Measurements from ENCODE around the gene SNX25. TPM values are rescaled to one million over a fixed set of nuclear protein-coding genes. Genes with fewer than 3 reads are reported as not detected.
A peak's percentile ranks its signal among the peaks of the same experiment; 100 is the strongest.
"Not testable (repeated sequence)": the region's sequence is repeated elsewhere in the genome, so short reads cannot be mapped to it uniquely, and the experiment has no call there.

The SNX25 gene
- total RNA-seq, 2 donors from 2014 or later, result 15.8 to 17.9 TPM

- DNase-seq, result no peak
- Mint-ChIP-seq H3K4me1 (ENCODE audit: low read depth) (peaks cover 6% of the 10 kb centered on the region), H3K27ac (no peak overlapping the region), H3K36me3 (ENCODE audit: insufficient read depth in 2 of 2) (peaks cover 4 to 5% of the 10 kb centered on the region in 2 donors), H3K27me3 (ENCODE audit: low read depth) (no peaks in the 10 kb centered on the region), H3K4me3 (no peak overlapping the region), H3K9me3 (no peaks in the 10 kb centered on the region)
- no peak for ATAC-seq (replicated peaks in 1 of 2)
These were observed 16.5 kb downstream of the SNX25 start for GRCh38 chr4:185225940-185226339.

- no peak overlapping the region for H3K4me3 Mint-ChIP-seq
- ATAC-seq (replicated peaks in 1 of 2), result peak; percentile 36 to 76
- H3K36me3 Mint-ChIP-seq (ENCODE audit: insufficient read depth in 2 of 2), result no peaks in the 10 kb centered on the region
- no peak for DNase-seq
- no peak overlapping the region for H3K27ac Mint-ChIP-seq
- peaks cover 7% of the 10 kb centered on the region for H3K4me1 Mint-ChIP-seq (ENCODE audit: low read depth)
- H3K27me3 Mint-ChIP-seq (ENCODE audit: low read depth), result no peaks in the 10 kb centered on the region
- no peaks in the 10 kb centered on the region for H3K9me3 Mint-ChIP-seq
These were observed 17.7 kb downstream of the SNX25 start for GRCh38 chr4:185227131-185227551.

- H3K4me3 Mint-ChIP-seq, result no peak overlapping the region
- H3K9me3 Mint-ChIP-seq, result no peaks in the 10 kb centered on the region
- H3K36me3 Mint-ChIP-seq (ENCODE audit: insufficient read depth in 2 of 2), result no peaks in the 10 kb centered on the region
- H3K4me1 Mint-ChIP-seq (ENCODE audit: low read depth), result peaks cover 13% of the 10 kb centered on the region
- DNase-seq, result no peak
- no peaks in the 10 kb centered on the region for H3K27me3 Mint-ChIP-seq (ENCODE audit: low read depth)
- no peak overlapping the region for H3K27ac Mint-ChIP-seq
- no peak for ATAC-seq (replicated peaks in 1 of 2)
These were observed 18.4 kb downstream of the SNX25 start for GRCh38 chr4:185227713-185228278.

DNA sequence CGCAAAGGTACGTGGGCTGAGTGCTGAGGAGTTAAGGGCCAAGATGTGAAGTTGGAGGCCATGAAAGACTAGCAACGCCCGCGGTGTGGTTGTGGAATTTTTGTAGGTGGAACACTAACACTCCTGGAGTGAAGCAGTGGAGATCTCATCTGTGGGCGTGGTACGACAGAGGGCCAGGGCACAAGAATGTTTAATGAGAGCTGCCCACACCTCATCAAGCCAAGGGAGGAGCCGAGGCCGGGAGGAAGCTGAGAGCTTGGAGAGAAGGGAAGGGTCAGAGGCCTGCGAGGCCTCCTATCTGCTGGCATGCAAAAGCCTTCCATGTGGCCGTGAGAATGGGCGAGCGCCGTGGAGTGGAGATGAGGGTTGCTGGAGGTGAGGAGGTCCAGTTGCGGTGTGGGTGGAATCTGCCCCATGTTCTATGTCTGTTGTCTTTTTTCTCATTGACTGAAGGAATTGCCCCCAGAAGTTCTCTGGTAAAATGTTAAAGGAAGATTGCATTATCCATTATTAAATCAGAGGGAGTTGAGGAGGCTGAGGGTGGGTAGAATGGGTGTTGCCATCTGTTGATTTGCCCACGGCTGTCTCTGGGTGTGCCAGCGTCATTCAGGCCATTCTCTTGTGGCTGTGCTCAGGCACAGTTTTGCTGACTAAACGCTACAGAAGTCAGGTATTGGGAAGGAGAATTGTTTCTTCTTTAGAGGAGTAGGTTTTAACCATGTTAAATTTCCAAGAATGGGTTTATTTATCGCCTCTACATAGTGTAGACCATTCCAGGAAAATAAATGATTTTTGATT lies 19.8 kb downstream of the SNX25 start:
- DNase-seq (no peak), ATAC-seq (replicated peaks in 1 of 2) (no peak)
- H3K36me3 Mint-ChIP-seq (ENCODE audit: insufficient read depth in 2 of 2), result no peaks in the 10 kb centered on the region
- H3K4me1 Mint-ChIP-seq (ENCODE audit: low read depth), result peaks cover 15% of the 10 kb centered on the region
- H3K27me3 Mint-ChIP-seq (ENCODE audit: low read depth), result no peaks in the 10 kb centered on the region
- no peak overlapping the region for H3K4me3 Mint-ChIP-seq
- no peak overlapping the region for H3K27ac Mint-ChIP-seq
- H3K9me3 Mint-ChIP-seq, result no peaks in the 10 kb centered on the region

- Mint-ChIP-seq H3K4me1 (ENCODE audit: low read depth) (peaks cover 10% of the 10 kb centered on the region), H3K9me3 (no peaks in the 10 kb centered on the region), H3K36me3 (ENCODE audit: insufficient read depth in 2 of 2) (no peaks in the 10 kb centered on the region), H3K27ac (peak overlapping the region; percentile 47), H3K4me3 (no peak overlapping the region), H3K27me3 (ENCODE audit: low read depth) (no peaks in the 10 kb centered on the region)
- ATAC-seq (replicated peaks in 1 of 2), result peak in 1 of 2 donors; percentile 21
- DNase-seq, result no peak
These were observed 23.0 kb downstream of the SNX25 start for GRCh38 chr4:185232370-185232769.

DNA sequence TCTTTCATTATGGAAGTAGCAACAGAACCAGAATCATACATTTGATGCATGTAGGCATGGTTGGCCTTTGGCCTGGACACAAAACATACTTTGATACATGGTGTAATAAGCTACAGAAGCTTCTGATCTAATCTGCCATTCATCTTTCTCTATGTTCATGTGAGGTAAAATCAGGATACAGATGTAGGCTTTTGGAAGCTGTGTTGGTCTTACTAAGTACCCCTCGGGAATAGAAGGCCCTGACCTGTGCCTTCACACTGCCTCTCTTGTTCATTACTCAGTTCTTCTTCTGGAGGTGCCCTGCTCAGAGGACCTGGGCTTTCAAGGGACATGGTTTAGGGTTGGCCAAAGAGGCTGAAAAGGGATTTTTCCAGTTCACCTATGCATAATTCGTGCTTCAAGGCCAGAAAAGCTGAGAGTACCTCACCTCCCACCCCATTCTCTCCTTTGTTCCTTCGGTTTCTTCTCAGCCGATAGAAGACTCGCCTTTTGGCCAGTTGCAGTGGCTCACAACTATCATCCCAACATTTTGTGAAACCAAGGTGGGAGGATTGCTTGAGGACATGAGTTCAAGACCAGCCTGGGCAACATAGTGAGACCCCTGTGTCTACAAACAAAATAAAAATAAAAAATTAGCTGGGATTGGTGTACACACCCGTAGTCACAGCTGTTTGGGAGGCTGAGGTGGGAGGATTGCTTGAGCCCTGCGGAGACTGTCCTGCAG lies 25.9 kb downstream of the SNX25 start:
- H3K27ac Mint-ChIP-seq, result no peak overlapping the region
- DNase-seq, result no peak
- H3K4me1 Mint-ChIP-seq (ENCODE audit: low read depth), result peaks cover 19% of the 10 kb centered on the region
- no peaks in the 10 kb centered on the region for H3K27me3 Mint-ChIP-seq (ENCODE audit: low read depth)
- H3K36me3 Mint-ChIP-seq (ENCODE audit: insufficient read depth in 2 of 2), result peaks cover 0 to 3% of the 10 kb centered on the region in 2 donors
- no peak for ATAC-seq (replicated peaks in 1 of 2)
- no peak overlapping the region for H3K4me3 Mint-ChIP-seq
- no peaks in the 10 kb centered on the region for H3K9me3 Mint-ChIP-seq

DNA sequence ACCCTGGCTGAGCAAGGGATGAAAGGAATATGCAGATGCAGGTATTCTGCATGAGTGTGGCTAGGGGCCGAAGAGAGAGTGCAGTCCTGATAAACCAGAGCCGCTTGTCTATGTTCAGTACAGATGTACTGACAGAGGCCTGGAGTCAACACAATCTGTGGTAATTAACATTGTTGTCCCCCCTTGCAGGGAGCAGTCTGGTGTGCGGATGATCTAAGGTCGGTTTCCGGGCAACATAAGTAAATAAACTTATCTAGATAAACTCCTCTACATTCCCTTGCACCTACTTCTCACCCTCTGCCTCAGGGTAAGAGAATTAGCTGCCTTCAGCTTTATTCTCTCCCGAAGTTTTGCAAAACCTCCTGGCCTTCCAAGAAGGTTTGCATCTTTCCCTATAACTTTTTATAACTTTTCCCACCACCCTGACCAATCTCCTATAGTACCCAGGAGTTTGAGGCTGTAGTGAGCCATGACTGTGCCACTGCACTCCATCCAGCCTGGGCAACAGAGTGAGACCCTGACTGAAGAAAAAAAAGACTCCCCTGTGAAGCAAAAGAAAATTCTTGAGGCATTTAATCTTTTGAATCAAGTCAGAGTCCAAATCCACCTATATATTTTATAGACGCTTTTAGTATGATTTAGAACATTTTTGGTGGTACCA lies 26.6 kb downstream of the SNX25 start:
- H3K27ac Mint-ChIP-seq, result no peak overlapping the region
- ATAC-seq (replicated peaks in 1 of 2), result no peak

GRCh38 chr4:185237175-185237574 lies 27.8 kb downstream of the SNX25 start:
- Mint-ChIP-seq H3K36me3 (ENCODE audit: insufficient read depth in 2 of 2) (peaks cover 0 to 3% of the 10 kb centered on the region in 2 donors), H3K27ac (no peak overlapping the region), H3K27me3 (ENCODE audit: low read depth) (no peaks in the 10 kb centered on the region), H3K4me3 (no peak overlapping the region), H3K9me3 (no peaks in the 10 kb centered on the region), H3K4me1 (ENCODE audit: low read depth) (peaks cover 18% of the 10 kb centered on the region)
- no peak for ATAC-seq (replicated peaks in 1 of 2)
- no peak for DNase-seq

More for the DNA sequence above, 26.6 kb downstream of the SNX25 start:
- no peak overlapping the region for H3K4me3 Mint-ChIP-seq
- no peaks in the 10 kb centered on the region for H3K27me3 Mint-ChIP-seq (ENCODE audit: low read depth)
- no peaks in the 10 kb centered on the region for H3K9me3 Mint-ChIP-seq
- peaks cover 19% of the 10 kb centered on the region for H3K4me1 Mint-ChIP-seq (ENCODE audit: low read depth)
- peaks cover 0 to 3% of the 10 kb centered on the region in 2 donors for H3K36me3 Mint-ChIP-seq (ENCODE audit: insufficient read depth in 2 of 2)
- no peak for DNase-seq

DNA sequence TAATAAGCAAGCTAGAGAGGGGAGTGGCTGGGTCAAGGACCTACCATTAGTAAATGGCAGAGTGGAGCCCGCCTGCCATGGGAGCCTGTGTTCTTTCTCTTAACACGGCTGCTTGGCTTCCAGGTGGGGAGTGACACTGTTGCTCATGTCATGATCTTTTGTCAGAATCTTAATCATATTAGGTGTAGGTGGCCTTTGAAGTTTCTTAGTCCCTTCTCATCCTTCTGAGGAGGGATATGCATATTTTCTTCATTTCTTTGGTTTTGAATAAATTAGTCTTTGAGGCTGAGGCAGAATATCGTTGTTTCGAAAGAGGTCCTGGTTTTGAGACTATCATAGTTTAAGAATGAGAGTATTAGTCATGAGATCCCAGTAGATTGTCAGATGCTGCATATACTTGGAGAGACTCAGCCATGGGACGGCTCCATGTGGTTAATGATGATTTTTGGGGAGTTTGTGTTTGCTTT lies 28.9 kb downstream of the SNX25 start:
- H3K9me3 Mint-ChIP-seq, result no peaks in the 10 kb centered on the region
- DNase-seq, result peak in 1 of 2 donors; percentile 22
- peak overlapping the region; percentile 56 to 70 for H3K4me3 Mint-ChIP-seq
- no peak overlapping the region for H3K27ac Mint-ChIP-seq
- H3K27me3 Mint-ChIP-seq (ENCODE audit: low read depth), result no peaks in the 10 kb centered on the region
- H3K4me1 Mint-ChIP-seq (ENCODE audit: low read depth), result peaks cover 13% of the 10 kb centered on the region
- ATAC-seq (replicated peaks in 1 of 2), result peak; percentile 89 to 90
- peaks cover 0 to 3% of the 10 kb centered on the region in 2 donors for H3K36me3 Mint-ChIP-seq (ENCODE audit: insufficient read depth in 2 of 2)

DNA sequence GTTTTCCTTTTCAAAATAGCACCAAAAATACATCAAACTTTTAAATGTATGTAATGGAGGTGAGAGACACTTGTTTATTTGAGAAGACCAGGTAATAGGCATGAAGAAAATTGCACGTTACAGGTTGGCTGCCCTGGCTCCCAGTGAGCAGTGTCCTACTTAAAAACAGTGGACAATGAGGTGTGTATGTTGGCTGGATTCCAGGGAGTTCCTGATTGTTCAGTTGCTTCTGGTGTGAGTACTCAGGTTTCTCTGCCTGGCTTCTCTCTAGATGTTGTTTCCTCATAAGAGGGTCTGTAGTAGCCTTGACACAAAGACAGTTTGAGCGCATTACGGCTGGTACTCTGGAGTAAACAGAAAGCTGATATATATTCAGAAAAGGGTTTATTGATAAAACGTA lies 29.4 kb downstream of the SNX25 start:
- H3K4me1 Mint-ChIP-seq (ENCODE audit: low read depth), result peaks cover 18% of the 10 kb centered on the region
- DNase-seq (no peak), ATAC-seq (replicated peaks in 1 of 2) (no peak)
- no peak overlapping the region for H3K27ac Mint-ChIP-seq
- peaks cover 0 to 3% of the 10 kb centered on the region in 2 donors for H3K36me3 Mint-ChIP-seq (ENCODE audit: insufficient read depth in 2 of 2)
- no peaks in the 10 kb centered on the region for H3K27me3 Mint-ChIP-seq (ENCODE audit: low read depth)
- no peak overlapping the region for H3K4me3 Mint-ChIP-seq
- H3K9me3 Mint-ChIP-seq, result no peaks in the 10 kb centered on the region

DNA sequence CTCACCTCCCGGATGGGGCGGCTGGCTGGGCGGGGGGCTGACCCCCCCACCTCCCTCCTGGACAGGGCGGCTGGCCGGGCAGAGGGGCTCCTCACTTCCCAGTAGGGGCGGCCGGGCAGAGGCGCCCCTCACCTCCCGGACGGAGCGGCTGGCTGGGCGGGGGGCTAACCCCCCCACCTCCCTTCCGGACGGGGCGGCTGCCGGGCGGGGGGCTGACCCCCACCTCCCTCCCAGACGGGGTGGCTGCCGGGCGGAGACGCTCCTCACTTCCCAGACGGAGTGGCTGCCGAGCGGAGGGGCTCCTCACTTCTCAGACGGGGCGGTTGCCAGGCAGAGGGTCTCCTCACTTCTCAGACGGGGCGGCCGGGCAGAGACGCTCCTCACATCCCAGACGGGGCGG lies 31.1 kb downstream of the SNX25 start:
- H3K9me3 Mint-ChIP-seq; H3K27ac Mint-ChIP-seq; H3K36me3 Mint-ChIP-seq (ENCODE audit: insufficient read depth in 2 of 2); ATAC-seq (replicated peaks in 1 of 2); DNase-seq; H3K27me3 Mint-ChIP-seq (ENCODE audit: low read depth); H3K4me3 Mint-ChIP-seq: not testable (repeated sequence)
- peaks cover 18% of the 10 kb centered on the region for H3K4me1 Mint-ChIP-seq (ENCODE audit: low read depth)

GRCh38 chr4:185242749-185243533 lies 33.5 kb downstream of the SNX25 start:
- Mint-ChIP-seq H3K27me3 (ENCODE audit: low read depth) (no peaks in the 10 kb centered on the region), H3K4me1 (ENCODE audit: low read depth) (peaks cover 37% of the 10 kb centered on the region), H3K27ac (no peak overlapping the region), H3K9me3 (no peaks in the 10 kb centered on the region), H3K36me3 (ENCODE audit: insufficient read depth in 2 of 2) (peaks cover 0 to 4% of the 10 kb centered on the region in 2 donors), H3K4me3 (no peak overlapping the region)
- ATAC-seq (replicated peaks in 1 of 2) (no peak), DNase-seq (no peak)
